AG20443 (cell line): Measurements from ENCODE around the gene TCF7L2.

ENCODE experiments used
- DNase-seq: peaks from one replicate; pipeline ENCODE4 v3.0.0; 2012; ENCODE audit warnings: low spot score, mixed read lengths

The TCF7L2 gene

GRCh38 chr10:112946649-112947048, 3.4 kb upstream of the TCF7L2 start:
- no peak for DNase-seq

- DNase-seq = no peak
Observed at GRCh38 chr10:112948196-112948595, 1.9 kb upstream of the TCF7L2 start.

- DNase-seq = peak; percentile 22
Observed at GRCh38 chr10:112949143-112949823, 764 bp upstream of the TCF7L2 start.

GRCh38 chr10:112950714-112951358, 789 bp downstream of the TCF7L2 start:
- no peak for DNase-seq

GRCh38 chr10:112951359-112952281, 1.6 kb downstream of the TCF7L2 start:
- DNase-seq = peak; percentile 40

- DNase-seq = peak; percentile 29
Observed at GRCh38 chr10:112952282-112953173, 2.5 kb downstream of the TCF7L2 start.

- no peak for DNase-seq
Observed at GRCh38 chr10:112953174-112954159, 3.4 kb downstream of the TCF7L2 start.

GRCh38 chr10:112954974-112955581, 5.0 kb downstream of the TCF7L2 start:
- no peak for DNase-seq

DNA sequence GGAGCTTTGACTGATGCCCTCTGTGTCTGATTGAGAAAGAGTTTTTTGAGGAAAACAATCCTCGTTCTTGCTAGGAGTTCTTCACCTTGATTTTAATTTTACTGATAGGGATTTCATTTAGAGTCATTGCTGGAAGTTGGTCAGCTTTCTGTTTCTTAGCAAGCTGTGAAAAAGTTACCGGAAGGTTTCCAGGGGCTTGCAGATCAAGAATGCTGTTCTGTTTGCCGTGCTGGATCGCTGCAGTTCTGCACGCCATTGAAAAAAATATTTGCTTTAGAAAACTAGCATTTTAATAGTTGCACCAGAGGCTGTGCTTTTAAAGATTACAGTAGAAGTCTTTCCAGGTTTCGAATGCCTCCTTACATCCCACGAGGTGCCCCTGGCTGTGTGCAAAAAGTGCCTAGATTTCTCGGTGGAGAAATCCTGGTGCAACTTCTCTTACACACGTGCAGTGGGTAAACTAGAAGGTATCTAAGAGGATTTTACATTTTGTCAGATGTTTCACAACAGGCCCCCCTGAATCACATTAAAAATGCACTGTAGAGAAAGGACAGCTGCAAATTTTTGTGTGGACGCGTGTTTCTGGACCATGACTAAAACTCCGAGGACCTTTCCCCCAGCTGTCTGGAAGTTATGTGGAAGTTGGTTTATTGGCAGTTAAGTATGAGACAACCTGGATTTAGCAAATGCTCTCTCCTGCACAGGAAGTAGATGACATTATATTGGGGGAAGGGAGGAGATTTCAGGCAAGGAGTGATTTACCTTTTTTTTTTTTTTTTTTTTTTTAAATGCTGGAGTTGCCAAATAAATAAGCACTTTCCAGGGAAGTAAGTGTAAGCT, 5.8 kb downstream of the TCF7L2 start:
- DNase-seq = peak; percentile 21

DNA sequence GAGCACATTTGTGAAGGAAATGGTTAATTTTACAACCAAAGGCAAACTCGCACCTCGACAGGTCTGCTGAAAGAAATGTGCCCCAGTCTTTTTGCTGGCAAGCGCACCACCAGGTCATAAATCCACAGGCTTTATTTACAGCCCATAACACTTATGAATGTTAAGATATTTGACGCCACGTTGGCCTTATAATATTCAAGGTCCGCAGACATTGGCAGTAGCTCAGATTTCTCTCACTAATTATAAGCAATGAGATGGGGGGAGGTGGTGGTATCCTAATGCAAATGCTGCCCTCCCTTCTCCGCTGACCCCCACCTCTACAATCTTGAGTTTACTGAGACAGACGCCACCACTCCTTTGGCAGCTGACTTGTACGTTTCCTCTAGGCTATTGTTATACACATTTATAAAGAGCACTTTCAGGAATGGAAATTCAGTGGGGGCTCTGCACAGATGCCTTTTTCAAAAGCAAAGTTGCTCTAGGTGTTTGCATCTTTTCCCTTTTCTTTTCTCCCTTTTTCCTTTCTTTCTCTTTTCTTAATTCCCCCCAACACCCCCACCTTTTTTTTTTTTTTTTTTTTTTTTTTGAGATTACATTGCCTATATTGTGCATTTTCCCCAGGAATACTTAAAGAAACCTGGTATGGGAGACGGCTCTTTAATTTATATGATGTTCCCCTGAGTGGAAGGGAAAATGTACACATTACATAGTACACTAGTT, 6.7 kb downstream of the TCF7L2 start:
- DNase-seq = no peak

DNA sequence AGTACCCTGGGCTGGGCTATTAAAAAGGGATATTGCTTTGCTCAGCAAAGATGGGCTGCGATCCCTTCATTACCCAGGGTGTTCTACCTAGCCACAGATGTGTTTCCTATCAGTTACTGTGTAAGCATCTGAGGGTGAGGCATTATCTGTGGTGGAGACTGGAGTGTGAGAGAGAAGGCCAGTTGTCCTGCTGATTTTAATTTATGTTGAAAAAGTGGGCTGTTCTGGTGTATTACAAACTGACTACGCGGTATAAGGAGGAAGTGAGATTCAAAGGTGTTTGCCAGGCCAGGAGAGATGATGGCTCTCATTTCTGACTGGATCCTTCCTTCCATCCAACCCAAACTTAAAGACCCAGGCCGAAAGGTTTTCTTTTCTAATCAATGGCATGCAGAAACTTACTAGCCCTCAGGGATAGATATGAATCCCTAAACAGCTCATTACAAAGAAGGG, 7.6 kb downstream of the TCF7L2 start:
- DNase-seq = no peak

- peak; percentile 75 for DNase-seq
Observed at GRCh38 chr10:112958275-112958995, 8.4 kb downstream of the TCF7L2 start.

GRCh38 chr10:112959207-112959838, 9.3 kb downstream of the TCF7L2 start:
- no peak for DNase-seq

DNA sequence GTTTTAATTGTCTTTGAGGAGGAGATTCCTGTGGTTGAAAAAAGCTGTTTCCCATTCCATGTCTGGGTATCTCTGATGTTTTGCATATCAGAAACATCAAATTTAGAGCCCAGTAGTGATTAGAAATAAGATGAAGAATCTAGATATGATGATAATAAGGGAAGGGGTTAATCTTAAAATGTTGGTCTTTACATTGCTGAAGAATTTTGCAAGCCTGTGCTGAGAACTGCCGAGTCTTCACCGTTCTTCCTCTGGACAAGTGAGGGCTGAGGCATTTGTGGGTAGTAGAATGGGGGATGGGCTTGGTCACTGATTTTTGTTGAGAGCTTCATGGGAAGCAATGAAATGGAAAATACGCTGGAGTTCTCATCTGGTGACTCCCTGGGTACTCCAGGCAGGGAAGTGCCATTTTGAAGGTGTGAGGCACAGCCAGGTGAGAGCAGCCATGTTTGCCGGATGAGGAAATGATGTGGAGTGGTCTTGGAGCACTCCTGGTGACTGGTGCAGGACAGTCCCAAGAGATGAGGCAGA, 10.2 kb downstream of the TCF7L2 start:
- DNase-seq = no peak

GRCh38 chr10:112961609-112962008, 11.6 kb downstream of the TCF7L2 start:
- no peak for DNase-seq

- no peak for DNase-seq
Observed at GRCh38 chr10:112962343-112962742, 12.3 kb downstream of the TCF7L2 start.

DNA sequence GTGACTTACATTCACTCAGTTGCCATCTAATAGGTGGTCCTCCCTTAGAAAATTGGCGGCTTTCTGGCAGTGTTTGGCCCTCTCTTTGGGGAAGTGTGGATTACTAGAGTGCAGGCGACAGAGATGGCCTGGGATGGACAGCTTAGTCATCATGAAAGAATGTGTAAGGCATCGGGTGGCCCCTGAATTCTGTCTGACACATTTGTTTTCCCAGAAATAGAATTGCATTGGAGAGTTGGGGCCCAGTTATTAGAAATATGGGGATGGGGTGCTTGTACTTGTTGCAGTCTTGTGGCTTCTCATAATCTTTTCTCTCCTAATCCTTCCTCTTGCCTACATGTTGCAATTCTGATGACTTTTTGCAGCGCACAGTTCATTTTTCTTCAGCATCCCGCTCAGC, 13.8 kb downstream of the TCF7L2 start:
- no peak for DNase-seq
